Measurements from ENCODE around the gene JAG2. TPM values are rescaled to one million over a fixed set of nuclear protein-coding genes. Genes with fewer than 3 reads are reported as not detected.

JAG2 gene
- 18.9 TPM for total RNA-seq

DNA sequence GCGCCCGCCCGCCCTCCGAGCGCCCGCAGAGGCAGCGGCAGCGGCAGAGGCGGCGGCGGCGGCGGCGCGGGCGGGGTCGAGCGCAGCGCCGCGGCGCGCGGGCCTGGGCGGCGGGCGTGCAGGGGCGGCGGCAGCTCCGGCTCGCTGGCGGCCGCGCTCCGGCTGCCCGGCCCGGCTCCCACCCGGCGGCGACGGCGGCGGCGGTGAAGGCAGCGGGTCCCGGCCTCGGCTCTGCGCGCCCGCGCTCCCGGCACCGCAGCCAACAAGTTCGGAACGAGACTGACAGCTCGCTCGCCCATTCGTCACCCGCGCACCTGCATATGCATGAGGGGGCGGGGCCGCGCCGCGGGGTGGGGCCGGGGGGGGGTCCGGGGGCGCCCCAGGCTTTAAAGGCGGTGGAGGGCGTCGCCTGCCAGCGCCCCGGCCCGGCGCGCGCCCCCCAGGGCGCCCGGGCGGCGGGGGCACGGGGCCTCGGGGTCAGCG, at the start of gene JAG2:
TSS of gene JAG2 (minus strand) at position 281 of the 483 bp plus-strand sequence. CDS start 356 bp downstream, outside the sequence.
- ATAC-seq = no peak

DNA sequence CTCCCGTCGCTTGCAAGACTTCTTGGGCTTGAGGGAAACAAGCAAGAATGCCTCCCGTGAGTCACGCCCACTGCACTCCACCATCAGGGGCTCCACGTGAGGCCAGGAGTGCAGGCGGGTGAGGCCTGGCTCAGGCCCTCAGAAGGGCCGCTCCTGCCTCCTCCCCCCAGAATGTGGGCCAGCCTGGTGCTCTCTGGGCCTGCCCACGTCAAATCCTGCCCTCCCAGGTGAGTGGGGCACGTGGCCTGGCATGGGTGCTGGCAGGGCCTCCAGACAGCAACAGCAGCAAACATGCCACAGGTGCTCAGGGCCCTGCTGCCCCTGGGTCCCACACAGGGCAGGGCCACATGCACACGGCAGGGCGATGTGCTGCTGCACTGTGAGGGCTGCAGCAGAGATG, 49.2 kb upstream of the JAG2 start:
- no peak for ATAC-seq

DNA sequence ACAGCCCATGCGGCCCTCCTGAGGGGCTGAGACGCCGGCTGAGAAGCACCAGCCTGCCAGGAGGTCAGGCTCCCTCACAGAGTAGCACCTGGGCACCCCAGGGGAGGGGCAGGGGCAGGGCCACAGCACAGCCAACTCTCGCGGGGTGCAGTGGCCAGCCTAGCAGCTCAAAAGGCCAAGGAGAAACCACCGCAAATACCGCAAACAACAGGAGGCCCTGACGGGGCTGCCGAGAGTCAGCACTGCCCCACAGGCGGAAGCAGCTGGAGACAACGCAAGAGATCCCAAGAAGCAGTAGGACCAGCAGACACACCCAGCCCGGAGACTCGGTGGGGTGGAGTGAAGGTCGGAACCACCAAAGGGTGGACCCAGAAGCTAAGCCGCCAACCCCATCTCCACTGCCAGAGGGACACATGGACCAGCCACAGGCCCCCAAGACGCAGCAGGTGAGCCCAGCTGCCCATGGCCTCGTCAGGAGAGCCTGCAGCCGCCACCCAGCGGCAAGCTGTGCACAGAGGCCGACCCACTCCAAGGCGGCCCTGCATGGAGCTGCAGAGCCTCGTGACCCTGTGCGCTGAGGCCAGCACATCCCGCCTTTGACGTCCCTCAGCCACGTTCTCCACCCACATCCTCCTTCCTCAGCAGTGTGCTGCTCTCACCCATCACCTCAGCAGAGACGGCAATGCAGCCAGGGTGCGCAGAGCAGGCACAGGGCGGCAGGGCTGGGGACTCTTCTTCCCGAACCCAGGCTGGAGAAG, 48.1 kb upstream of the JAG2 start:
- no peak for ATAC-seq

DNA sequence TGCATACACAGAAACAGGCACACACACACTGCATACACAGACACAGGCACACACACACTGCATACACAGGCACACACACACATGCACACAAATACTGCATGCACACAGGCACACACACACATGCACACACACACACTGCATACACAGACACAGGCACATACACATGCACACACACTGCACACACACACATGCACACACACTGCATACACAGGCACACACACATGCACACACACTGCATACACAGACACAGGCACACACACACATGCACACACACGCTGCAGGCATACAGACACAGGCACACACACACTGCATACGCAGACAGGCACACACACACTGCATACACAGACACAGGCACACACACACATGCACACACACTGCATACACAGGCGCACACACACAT, 47.0 kb upstream of the JAG2 start:
- no peak for ATAC-seq

DNA sequence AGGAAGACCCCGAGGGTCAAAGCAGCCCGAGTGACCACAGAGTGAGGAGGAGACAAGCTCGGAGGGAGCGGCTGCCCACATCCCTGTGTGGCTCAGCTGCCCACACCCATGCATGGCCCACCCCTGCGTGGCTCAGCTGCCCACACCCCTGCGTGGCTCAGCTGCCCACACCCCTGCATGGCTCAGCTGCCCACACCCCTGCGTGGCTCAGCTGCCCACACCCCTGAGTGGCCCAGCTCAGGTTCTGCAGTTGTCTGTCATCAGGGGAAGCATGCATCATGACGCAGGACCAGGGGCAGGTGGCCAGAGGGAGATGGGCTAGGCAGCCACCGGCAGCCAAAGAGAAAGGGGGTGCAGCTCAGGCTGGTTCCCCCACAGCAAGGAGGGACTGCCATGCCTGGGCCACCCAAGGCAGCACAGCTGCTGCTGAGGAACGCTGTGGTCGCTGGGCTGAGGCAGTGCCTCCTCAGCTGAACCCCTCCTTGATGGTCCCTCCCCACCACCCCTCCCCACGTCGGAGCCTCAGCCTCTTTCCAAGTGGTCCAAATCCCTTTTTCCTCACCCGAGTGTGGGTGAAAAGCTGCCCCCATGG, 45.8 kb upstream of the JAG2 start:
- ATAC-seq = no peak

DNA sequence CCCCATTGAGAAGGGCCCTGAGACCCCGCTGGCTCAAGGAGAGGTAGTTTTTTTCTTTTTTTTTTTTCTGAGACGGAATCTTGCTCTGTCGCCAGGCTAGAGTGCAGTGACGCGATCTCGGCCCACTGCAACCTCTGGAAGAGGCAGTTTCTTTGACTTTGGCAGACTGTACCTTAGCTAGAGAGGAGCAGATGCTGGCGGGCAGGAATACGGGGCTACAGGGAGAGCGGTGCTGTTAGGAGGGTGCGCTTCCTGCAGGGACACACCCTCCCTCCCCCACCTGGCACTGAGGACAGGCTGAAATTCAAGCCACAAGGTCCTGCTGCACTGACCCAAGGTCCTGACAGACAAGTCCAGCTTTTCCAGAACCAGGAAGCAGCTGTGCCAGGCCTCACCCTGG, 44.8 kb upstream of the JAG2 start:
- no peak for ATAC-seq

DNA sequence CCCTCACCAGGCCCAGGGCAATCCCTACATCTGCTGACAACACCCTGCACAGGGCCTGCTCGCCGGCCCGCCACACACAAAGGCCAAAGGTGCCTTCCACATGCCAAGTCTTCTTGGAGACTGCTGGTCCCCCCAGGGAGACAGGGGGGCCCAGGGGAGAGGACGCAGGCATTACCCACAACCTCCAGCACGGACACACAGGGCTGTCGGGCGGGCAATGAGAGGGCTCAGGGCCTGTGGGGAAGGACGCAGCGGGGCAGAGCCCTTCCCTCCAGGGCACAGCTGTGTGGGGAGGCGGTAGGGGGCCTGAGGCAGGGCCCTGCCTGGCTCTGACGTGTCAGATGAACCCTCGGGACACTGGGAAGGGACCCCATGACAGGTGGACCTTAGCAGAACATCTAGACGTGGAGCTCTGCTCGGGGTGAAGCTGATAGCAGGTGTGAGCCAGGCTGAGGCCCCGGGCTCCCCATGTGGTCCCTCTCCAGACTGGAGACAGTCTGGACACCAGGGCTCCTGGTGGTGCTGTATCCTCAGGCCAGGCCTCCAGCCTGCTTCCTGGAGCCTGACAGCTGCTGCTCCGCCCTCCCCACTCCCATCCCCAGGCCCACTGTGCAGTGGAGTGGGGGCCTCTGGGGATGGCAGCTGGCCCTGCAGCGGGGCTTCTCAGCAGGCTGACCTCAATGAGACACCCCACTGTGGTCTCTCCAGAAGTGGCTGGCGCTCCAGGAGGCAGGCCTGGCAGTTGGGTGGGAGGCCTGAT, 44.1 kb upstream of the JAG2 start:
- no peak for ATAC-seq

DNA sequence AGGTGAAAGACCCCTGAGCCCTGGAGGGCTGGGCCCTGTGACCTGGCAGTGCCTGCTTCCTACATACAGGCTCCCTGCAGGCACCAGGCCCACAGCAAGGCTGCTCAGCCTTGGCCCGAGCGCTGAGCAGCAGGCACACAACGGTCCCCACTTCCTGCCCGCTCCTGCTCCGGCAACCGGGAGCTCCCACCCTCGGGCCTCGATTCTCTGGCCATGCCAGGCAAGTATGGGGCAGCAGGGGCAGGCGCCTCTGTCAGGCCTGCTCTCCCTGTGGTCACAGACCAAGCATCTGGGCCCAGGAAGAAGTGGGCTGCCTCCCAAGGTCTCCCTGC, 43.1 kb upstream of the JAG2 start:
- no peak for ATAC-seq

GRCh38 chr14:105211086-105211757, 42.6 kb upstream of the JAG2 start:
- no peak for ATAC-seq

DNA sequence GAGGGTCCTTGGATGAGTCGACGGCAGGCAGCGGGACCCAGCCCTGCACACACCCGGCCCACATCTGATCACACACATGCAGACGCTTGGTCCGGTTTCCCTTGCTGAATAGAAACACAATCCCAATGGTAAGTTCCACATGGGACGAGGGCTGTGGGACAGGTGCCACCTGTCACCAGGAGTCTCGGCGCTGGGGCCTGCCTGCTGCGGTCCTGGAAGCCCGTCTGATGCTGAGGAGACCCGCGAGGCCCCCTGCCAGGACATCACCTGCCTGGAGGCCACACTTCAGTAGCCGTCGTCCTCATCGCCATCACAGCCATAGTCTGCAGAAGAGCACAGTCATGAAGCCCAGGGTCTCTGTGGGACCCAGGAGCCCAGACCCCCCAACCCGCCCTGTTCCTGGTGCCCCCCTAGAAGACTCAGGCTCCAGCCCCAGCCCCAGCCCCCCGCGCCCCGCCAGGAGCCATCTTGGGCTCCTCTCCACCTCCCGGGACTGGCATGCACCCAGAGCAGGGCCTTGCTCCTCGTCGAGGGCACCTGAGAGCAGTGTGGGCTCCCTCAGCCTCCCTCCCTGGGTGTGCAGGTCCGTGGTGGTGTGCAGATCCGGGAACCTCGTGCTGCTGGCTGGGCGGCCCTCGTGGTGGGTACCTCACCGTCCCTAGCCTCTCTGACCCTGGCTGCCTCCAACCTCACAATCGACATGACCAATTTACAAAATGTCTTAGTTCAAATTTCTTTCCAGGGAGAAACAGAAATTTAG, 41.9 kb upstream of the JAG2 start:
- ATAC-seq = no peak

DNA sequence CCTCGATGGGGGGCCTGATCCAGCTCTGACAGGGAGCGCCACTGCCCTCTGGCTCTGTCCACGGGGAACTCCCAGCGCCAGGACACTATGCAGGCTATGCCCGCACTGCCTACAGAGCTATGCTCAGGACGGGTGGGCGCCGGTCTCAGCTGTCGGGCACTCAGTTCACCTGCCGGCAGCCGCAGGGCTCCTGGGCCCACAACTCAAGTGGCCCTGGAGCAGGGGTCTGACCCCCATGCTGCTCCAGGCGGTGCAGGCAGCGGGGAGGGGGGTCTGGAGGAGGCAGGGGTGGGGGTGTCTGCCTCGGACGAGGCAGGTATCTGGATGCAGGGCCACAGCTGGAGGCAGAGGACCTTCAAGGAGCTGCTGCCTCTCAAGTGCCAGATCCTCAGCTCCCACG, 41.1 kb upstream of the JAG2 start:
- ATAC-seq = no peak

DNA sequence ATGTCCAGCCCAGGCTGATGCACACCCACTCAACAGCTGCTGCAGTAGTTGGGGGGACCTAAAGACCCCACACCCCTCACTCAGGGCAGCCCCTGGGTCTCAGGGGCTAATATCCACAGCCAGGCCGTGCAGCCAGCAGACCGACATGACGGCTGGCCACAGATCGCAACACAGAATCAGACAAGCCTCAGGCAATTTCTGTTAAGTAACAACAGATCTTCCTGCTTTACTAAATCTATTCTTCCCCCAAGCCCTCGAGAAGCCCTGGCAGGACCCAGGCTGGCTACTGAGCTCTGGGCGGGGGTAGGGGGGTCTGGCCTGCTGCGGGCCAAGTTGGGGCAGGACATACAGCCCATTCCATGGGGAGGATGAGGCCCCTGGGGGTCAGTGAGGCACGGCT, 40.5 kb upstream of the JAG2 start:
- ATAC-seq = no peak

DNA sequence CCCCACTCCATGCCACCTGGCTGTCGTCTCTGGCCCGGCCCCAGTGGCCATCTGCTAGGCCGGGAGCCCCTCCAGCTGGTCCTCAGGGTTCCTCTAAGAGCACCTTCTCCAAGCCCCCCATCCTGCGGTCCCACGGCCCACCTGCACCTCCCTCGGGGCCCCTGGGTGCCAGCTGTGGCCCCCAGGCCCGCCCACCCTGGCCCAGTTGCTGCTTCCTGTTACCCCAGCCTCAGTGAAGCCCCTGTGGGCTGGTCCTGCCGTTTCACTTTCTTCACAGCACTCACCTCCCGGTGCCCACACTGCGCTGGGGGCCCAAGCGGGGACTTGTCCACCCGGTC, 40.1 kb upstream of the JAG2 start:
- no peak for ATAC-seq

DNA sequence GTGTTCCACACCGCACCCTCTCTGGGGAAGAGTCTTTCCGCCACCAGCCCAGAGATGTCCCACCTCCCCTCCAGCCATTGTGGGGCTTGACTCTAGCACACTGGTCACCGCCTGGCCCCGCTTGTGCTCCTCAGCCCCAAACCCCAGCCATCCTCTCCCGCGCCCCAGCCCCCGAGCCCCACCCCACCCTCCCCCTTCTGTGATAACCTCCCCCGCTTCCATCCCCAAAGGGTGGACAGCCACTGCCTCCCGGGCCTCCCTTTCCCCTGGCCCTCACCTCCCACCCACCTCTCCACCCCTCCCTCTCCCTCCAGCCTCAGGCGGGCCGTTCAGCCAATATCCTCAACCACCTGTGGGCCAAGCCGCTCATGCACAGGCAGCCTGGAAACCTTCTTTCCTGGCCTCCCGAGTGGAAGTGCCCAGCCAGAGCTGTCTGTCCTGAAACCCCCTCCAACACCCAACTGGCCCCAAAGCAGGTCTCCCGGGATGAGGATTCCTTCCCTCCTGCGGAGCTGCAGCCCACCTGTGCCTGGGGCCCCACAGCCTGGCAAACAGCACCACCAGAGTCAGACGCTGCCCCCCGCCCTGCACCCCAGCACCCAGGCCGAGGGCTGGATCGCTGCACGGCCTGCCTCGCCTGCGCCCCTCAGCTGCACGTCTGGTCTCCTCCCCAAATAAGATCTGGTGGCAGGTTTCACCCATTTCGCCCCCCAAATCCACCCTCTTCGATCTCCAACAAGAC, 39.6 kb upstream of the JAG2 start:
- ATAC-seq = no peak

GRCh38 chr14:105207460-105207901, 38.9 kb upstream of the JAG2 start:
- ATAC-seq = no peak

DNA sequence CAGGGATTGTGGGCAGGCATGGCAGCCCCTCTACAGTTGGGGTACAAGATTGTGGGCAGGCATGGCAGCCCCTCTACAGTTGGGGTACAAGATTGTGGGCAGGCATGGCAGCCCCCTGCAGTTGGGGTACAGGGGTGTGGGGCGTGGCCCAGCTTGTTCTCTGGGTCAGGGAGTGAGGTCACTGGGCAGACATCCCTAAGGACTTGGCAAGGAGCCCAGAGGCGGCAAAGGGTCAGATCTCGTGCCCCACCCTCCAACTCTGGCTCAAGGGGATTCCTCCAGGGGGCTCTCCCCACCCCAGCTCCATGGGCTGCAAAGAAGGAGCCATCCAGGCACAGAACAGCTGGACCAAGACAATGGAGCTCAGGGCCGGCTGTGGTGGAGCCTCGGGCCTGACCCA, 38.3 kb upstream of the JAG2 start:
- no peak for ATAC-seq

- no peak for ATAC-seq
These were observed 37.2 kb upstream of the JAG2 start for GRCh38 chr14:105205673-105206208.

DNA sequence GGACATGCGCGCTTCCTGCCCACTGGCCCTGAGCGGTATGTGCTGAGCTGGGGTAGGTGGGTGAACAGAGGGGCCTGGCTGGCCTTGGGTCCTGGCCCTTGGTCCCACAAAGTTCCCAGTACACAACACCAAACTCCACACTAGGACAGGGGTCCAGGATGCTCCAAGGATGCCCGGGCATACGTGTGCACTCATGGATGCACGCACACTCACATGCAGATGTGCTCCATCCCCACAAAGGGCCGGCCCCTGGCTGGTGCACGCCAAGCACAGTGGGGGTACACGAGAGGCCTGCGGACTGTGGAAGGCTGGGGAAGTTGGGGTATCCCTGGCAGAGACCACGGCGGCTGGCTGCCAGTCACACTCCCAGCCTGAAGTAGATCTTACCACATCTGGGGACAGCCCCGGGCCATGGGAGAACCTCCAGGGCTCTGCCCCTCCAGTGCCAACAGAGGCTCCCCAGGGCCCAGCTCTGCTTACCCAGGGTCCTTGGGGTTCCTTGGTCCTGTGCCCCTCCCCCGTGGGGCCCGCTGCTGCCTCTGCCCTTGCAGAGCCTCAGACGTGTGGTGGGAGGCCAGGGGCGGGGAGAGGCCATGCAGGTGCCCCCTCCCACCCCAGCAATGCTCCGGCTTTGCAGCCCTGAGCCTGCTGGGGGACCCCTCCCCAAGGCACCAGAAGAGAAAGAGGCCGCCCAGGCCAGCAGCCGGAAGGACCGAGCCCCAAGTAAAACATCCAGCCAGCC, 36.5 kb upstream of the JAG2 start:
- peak; percentile 1 for ATAC-seq

GRCh38 chr14:105204206-105204930, 35.8 kb upstream of the JAG2 start:
- ATAC-seq = peak; percentile 67

GRCh38 chr14:105203701-105204100, 35.1 kb upstream of the JAG2 start:
- ATAC-seq = no peak
